ENCODE results near the gene THAP3.

The THAP3 gene

GRCh38 chr1:6621429-6622391 is 3.0 kb upstream of the THAP3 start:
- TF ChIP-seq TAF1 (IDR thresholded peaks at IDR 0.05; ENCODE audit: borderline replicate concordance, insufficient read depth, low read length): no peak
- TF ChIP-seq SIN3A (IDR thresholded peaks at IDR 0.05; ENCODE audit: borderline replicate concordance, insufficient read depth, low read length): no peak
- no peak for TF ChIP-seq FOXP2 (optimal IDR thresholded peaks at IDR 0.05; ENCODE audit: borderline replicate concordance, extremely low read depth, extremely low read length, insufficient read depth)
- TF ChIP-seq POLR2AphosphoS5 (IDR thresholded peaks at IDR 0.05; ENCODE audit: low read depth, low read length): no peak
- TF ChIP-seq REST (IDR thresholded peaks at IDR 0.05; ENCODE audit: insufficient read depth in 1 of 2, low read depth in 2 of 2, low read length in 2 of 2): no peak

GRCh38 chr1:6622396-6623152 is 2.1 kb upstream of the THAP3 start:
- no peak for TF ChIP-seq FOXP2 (optimal IDR thresholded peaks at IDR 0.05; ENCODE audit: borderline replicate concordance, extremely low read depth, extremely low read length, insufficient read depth)
- no peak for TF ChIP-seq POLR2AphosphoS5 (IDR thresholded peaks at IDR 0.05; ENCODE audit: low read depth, low read length)
- no peak for TF ChIP-seq TAF1 (IDR thresholded peaks at IDR 0.05; ENCODE audit: borderline replicate concordance, insufficient read depth, low read length)
- TF ChIP-seq SIN3A (IDR thresholded peaks at IDR 0.05; ENCODE audit: borderline replicate concordance, insufficient read depth, low read length): no peak
- no peak for TF ChIP-seq REST (IDR thresholded peaks at IDR 0.05; ENCODE audit: insufficient read depth in 1 of 2, low read depth in 2 of 2, low read length in 2 of 2)

- TF ChIP-seq REST (IDR thresholded peaks at IDR 0.05; ENCODE audit: insufficient read depth in 1 of 2, low read depth in 2 of 2, low read length in 2 of 2) (no peak), POLR2AphosphoS5 (IDR thresholded peaks at IDR 0.05; ENCODE audit: low read depth, low read length) (no peak), FOXP2 (optimal IDR thresholded peaks at IDR 0.05; ENCODE audit: borderline replicate concordance, extremely low read depth, extremely low read length, insufficient read depth) (no peak), TAF1 (IDR thresholded peaks at IDR 0.05; ENCODE audit: borderline replicate concordance, insufficient read depth, low read length) (no peak), SIN3A (IDR thresholded peaks at IDR 0.05; ENCODE audit: borderline replicate concordance, insufficient read depth, low read length) (no peak)
Observed at GRCh38 chr1:6623269-6623965, 1.3 kb upstream of the THAP3 start.

GRCh38 chr1:6625584-6626149 is 999 bp downstream of the THAP3 start:
- TF ChIP-seq TAF1 (IDR thresholded peaks at IDR 0.05; ENCODE audit: borderline replicate concordance, insufficient read depth, low read length): no peak
- TF ChIP-seq FOXP2 (optimal IDR thresholded peaks at IDR 0.05; ENCODE audit: borderline replicate concordance, extremely low read depth, extremely low read length, insufficient read depth): no peak
- TF ChIP-seq SIN3A (IDR thresholded peaks at IDR 0.05; ENCODE audit: borderline replicate concordance, insufficient read depth, low read length): no peak
- TF ChIP-seq POLR2AphosphoS5 (IDR thresholded peaks at IDR 0.05; ENCODE audit: low read depth, low read length): no peak
- no peak for TF ChIP-seq REST (IDR thresholded peaks at IDR 0.05; ENCODE audit: insufficient read depth in 1 of 2, low read depth in 2 of 2, low read length in 2 of 2)

Measured in PFSK-1 (cell line).